ENCODE data around the gene ZNF438.

Gene ZNF438

GRCh38 chr10:30970760-30971460, 60.8 kb downstream of the ZNF438 start:
- H3K4me1 ChIP-seq (ENCODE audit: control insufficient read depth, insufficient read depth, low read depth, low read length) = no peaks in the 10 kb centered on the region
- no peak overlapping the region for H3K23ac ChIP-seq (ENCODE audit: low read length in 2 of 2)
- H3K79me1 ChIP-seq (replicated peaks; ENCODE audit: low read length, poor library complexity, severe bottlenecking) = no peaks in the 10 kb centered on the region
- no peak for DNase-seq
- H2AFZ ChIP-seq (ENCODE audit: low read depth, low read length) = no peak overlapping the region
- H3K9me3 ChIP-seq (ENCODE audit: control insufficient read depth, low read length) = no peaks in the 10 kb centered on the region
- no peak overlapping the region for H3K4me2 ChIP-seq (ENCODE audit: low read length, poor library complexity, severe bottlenecking)
- H3K9ac ChIP-seq (ENCODE audit: low read length) = peak overlapping the region; percentile 85
- no peak overlapping the region for H3K27ac ChIP-seq (ENCODE audit: low read length, poor library complexity, severe bottlenecking)
- H2AK5ac ChIP-seq (ENCODE audit: low read length, severe bottlenecking) = no peak overlapping the region
- H2BK120ac ChIP-seq (ENCODE audit: low read depth, low read length) = no peak overlapping the region
- WGBS = no CpG with 5 or more reads among the region's 4 CpGs
- H2BK5ac ChIP-seq (ENCODE audit: low read depth, low read length, poor library complexity, severe bottlenecking) = no peak overlapping the region
- H3K4ac ChIP-seq (ENCODE audit: low read depth in 1 of 2, low read length in 2 of 2) = no peak overlapping the region
- no peak overlapping the region for H4K8ac ChIP-seq (ENCODE audit: low read length)
- H2BK15ac ChIP-seq (ENCODE audit: low read depth, poor library complexity, severe bottlenecking) = no peak overlapping the region
- H3K4me3 ChIP-seq (ENCODE audit: insufficient read depth in 1 of 2, low read depth in 1 of 2, low read length in 2 of 2) = no peak overlapping the region
- H3K18ac ChIP-seq (ENCODE audit: low read depth in 1 of 2, low read length in 2 of 2) = no peak overlapping the region
- no peak overlapping the region for H4K91ac ChIP-seq (ENCODE audit: low read length)
- no peak overlapping the region for H3K14ac ChIP-seq (ENCODE audit: low read length in 2 of 2)
- H2BK12ac ChIP-seq (ENCODE audit: low read length in 2 of 2) = no peak overlapping the region
- peaks cover 0 to 7% of the 10 kb centered on the region in 2 experiments for H3K36me3 ChIP-seq (ENCODE audit: control insufficient read depth in 1 of 2, insufficient read depth in 2 of 2, low read depth in 1 of 2, low read length in 2 of 2)
- H3K27me3 ChIP-seq (ENCODE audit: control insufficient read depth in 1 of 2, insufficient read depth in 1 of 2, low read length in 2 of 2) = no peaks in the 10 kb centered on the region

GRCh38 chr10:30968711-30969110, 63.0 kb downstream of the ZNF438 start:
- H2AFZ ChIP-seq (ENCODE audit: low read depth, low read length) = no peak overlapping the region
- H3K4me3 ChIP-seq (ENCODE audit: insufficient read depth in 1 of 2, low read depth in 1 of 2, low read length in 2 of 2) = no peak overlapping the region
- no peak overlapping the region for H3K27ac ChIP-seq (ENCODE audit: low read length, poor library complexity, severe bottlenecking)
- H2BK12ac ChIP-seq (ENCODE audit: low read length in 2 of 2) = no peak overlapping the region
- H3K18ac ChIP-seq (ENCODE audit: low read depth in 1 of 2, low read length in 2 of 2) = no peak overlapping the region
- H3K9me3 ChIP-seq (ENCODE audit: control insufficient read depth, low read length) = no peaks in the 10 kb centered on the region
- no peak for DNase-seq
- peaks cover 0 to 5% of the 10 kb centered on the region in 2 experiments for H3K36me3 ChIP-seq (ENCODE audit: control insufficient read depth in 1 of 2, insufficient read depth in 2 of 2, low read depth in 1 of 2, low read length in 2 of 2)
- H3K23ac ChIP-seq (ENCODE audit: low read length in 2 of 2) = no peak overlapping the region
- H3K4ac ChIP-seq (ENCODE audit: low read depth in 1 of 2, low read length in 2 of 2) = no peak overlapping the region
- no peak overlapping the region for H3K14ac ChIP-seq (ENCODE audit: low read length in 2 of 2)
- no peaks in the 10 kb centered on the region for H3K79me1 ChIP-seq (replicated peaks; ENCODE audit: low read length, poor library complexity, severe bottlenecking)
- H3K4me1 ChIP-seq (ENCODE audit: control insufficient read depth, insufficient read depth, low read depth, low read length) = no peaks in the 10 kb centered on the region
- no peak overlapping the region for H2BK120ac ChIP-seq (ENCODE audit: low read depth, low read length)
- WGBS = 88% methylated on average over 3 of the region's 3 CpGs
- H4K8ac ChIP-seq (ENCODE audit: low read length) = no peak overlapping the region
- no peak overlapping the region for H4K91ac ChIP-seq (ENCODE audit: low read length)
- H3K4me2 ChIP-seq (ENCODE audit: low read length, poor library complexity, severe bottlenecking) = no peak overlapping the region
- H3K9ac ChIP-seq (ENCODE audit: low read length) = peak overlapping the region; percentile 37
- no peak overlapping the region for H2BK5ac ChIP-seq (ENCODE audit: low read depth, low read length, poor library complexity, severe bottlenecking)
- H3K27me3 ChIP-seq (ENCODE audit: control insufficient read depth in 1 of 2, insufficient read depth in 1 of 2, low read length in 2 of 2) = no peaks in the 10 kb centered on the region
- no peak overlapping the region for H2AK5ac ChIP-seq (ENCODE audit: low read length, severe bottlenecking)
- no peak overlapping the region for H2BK15ac ChIP-seq (ENCODE audit: low read depth, poor library complexity, severe bottlenecking)

GRCh38 chr10:30967650-30968410, 63.8 kb downstream of the ZNF438 start:
- peak overlapping the region; percentile 5 for H3K9ac ChIP-seq (ENCODE audit: low read length)
- no peak overlapping the region for H3K23ac ChIP-seq (ENCODE audit: low read length in 2 of 2)
- no peak overlapping the region for H2BK5ac ChIP-seq (ENCODE audit: low read depth, low read length, poor library complexity, severe bottlenecking)
- no peaks in the 10 kb centered on the region for H3K4me1 ChIP-seq (ENCODE audit: control insufficient read depth, insufficient read depth, low read depth, low read length)
- 82% methylated on average over 6 of the region's 6 CpGs for WGBS
- no peaks in the 10 kb centered on the region for H3K79me1 ChIP-seq (replicated peaks; ENCODE audit: low read length, poor library complexity, severe bottlenecking)
- H3K4ac ChIP-seq (ENCODE audit: low read depth in 1 of 2, low read length in 2 of 2) = no peak overlapping the region
- no peak for DNase-seq
- H3K36me3 ChIP-seq (ENCODE audit: control insufficient read depth in 1 of 2, insufficient read depth in 2 of 2, low read depth in 1 of 2, low read length in 2 of 2) = peaks cover 0 to under 1% of the 10 kb centered on the region in 2 experiments
- no peak overlapping the region for H3K27ac ChIP-seq (ENCODE audit: low read length, poor library complexity, severe bottlenecking)
- no peak overlapping the region for H2AFZ ChIP-seq (ENCODE audit: low read depth, low read length)
- no peak overlapping the region for H2AK5ac ChIP-seq (ENCODE audit: low read length, severe bottlenecking)
- H3K18ac ChIP-seq (ENCODE audit: low read depth in 1 of 2, low read length in 2 of 2) = no peak overlapping the region
- no peak overlapping the region for H3K4me3 ChIP-seq (ENCODE audit: insufficient read depth in 1 of 2, low read depth in 1 of 2, low read length in 2 of 2)
- H2BK120ac ChIP-seq (ENCODE audit: low read depth, low read length) = no peak overlapping the region
- no peaks in the 10 kb centered on the region for H3K9me3 ChIP-seq (ENCODE audit: control insufficient read depth, low read length)
- H2BK15ac ChIP-seq (ENCODE audit: low read depth, poor library complexity, severe bottlenecking) = no peak overlapping the region
- H2BK12ac ChIP-seq (ENCODE audit: low read length in 2 of 2) = no peak overlapping the region
- no peak overlapping the region for H4K91ac ChIP-seq (ENCODE audit: low read length)
- H4K8ac ChIP-seq (ENCODE audit: low read length) = no peak overlapping the region
- no peak overlapping the region for H3K14ac ChIP-seq (ENCODE audit: low read length in 2 of 2)
- H3K27me3 ChIP-seq (ENCODE audit: control insufficient read depth in 1 of 2, insufficient read depth in 1 of 2, low read length in 2 of 2) = no peaks in the 10 kb centered on the region
- no peak overlapping the region for H3K4me2 ChIP-seq (ENCODE audit: low read length, poor library complexity, severe bottlenecking)

Measured in mesenchymal stem cell (in vitro differentiated cells and primary cell).